Medulla oblongata (tissue), 1 donor: ENCODE results near the gene MGME1.
"Not testable (repeated sequence)": the region's sequence is repeated elsewhere in the genome, so short reads cannot be mapped to it uniquely, and the experiment has no call there.

ENCODE experiments used
- DNase-seq: peaks from one replicate; pipeline ENCODE4 v3.0.0-alpha.2; 2015; ENCODE audit errors: extremely low spot score

The MGME1 gene

DNA sequence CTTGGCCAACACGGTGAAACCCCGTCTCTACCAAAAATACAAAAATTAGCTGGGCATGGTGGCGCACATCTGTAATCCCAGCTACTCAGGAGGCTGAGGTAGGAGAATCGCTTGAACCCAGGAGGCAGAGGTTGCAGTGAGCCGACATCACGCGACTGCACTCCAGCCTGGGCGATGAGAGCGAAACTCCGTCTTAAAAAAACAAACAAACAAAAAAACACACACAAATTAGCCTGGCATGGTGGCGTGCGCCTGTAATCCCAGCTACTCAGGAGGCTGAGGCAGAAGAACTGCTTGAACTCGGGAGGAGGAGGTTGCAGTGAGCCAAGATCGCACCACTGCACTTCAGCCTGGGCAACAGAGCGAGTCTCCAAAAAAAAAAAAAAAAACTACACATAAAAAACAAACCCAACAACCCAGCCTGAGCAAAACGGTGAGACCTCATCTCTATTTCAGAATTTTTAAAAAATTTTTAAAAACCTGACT, 8.4 kb upstream of the MGME1 start:
- not testable (repeated sequence) for DNase-seq

DNA sequence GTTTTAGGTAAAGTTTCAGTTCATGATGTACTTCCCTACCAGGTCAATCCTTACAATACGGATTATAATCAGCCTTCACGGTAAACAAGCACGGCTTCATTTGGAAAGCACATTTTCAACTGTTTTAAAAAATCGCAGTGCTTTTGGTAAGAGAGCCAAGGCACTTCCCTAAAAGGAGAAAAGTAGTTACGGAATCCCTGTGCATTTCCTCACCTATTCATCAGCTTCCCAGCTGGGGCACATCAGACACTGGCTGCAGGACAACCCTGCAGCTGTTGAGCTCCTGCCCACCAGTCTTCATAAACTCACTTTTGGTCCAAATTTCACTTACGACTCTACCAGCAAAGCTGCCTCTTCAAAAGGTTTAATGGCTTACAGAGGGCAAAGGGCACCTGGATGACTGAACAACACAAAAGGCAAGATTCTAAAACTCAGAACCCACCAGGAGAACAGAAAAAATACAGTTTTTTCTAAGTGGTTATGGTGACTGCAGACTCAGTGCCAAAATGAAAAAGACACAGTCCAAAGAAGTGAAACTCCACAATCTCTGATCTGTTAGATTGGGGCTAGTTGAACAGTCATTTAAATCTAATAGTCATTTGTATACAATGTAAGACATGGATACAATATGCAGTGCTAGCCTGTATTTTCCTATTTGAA, 7.8 kb upstream of the MGME1 start:
- DNase-seq: no peak

DNA sequence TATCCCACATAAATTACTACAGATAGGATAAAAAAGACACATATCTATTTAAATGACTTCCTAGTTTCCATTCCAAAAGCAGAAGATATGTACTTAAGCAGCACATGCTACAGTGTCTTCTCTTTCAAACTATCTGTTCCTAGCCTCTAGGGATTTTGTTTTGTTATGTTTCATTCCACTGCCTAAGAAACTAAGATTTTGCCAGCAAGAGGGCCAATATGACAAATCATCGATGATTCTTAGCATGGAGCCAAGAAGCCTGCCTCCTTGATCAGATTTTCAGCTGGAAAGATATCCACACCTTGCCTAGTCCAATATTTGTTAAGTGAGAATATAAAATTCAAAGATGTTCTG, 7.3 kb upstream of the MGME1 start:
- no peak for DNase-seq

DNA sequence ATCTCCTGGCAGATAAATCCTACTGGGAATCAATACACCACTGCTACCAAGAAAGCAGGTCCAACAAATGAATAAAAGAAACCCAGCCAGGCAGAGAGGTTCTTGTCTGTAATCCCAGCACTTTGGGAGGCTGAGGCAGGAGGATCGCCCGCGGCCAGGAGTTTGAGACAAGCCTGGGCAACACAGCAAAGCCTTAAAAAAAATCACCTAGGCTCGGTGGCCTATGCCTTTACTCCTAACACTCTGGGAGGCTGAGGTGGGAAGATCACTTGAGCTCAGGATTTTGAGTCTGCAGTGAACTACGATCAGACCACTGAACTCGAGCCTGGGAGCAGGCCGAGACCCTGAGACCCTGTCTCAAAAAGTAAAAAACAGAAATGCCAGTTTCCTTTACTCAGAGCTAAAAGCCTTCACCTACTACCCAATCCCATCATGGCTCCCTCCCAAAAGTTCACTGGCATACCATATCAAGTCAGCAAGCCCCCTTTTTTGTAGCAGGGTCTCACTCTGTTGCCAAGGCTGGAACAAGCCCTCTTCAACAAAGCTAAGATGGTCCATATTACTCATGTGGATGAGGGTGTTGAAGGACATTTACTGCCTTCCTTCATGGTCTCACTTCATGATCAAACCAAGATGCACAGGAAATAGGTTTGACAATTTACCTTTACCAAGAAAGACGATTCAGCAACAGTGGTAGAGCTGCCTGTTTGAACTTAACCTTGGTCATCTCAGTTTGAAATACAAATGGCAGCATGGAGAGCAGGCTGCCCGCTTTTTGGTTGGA, 5.5 kb upstream of the MGME1 start:
- no peak for DNase-seq

DNA sequence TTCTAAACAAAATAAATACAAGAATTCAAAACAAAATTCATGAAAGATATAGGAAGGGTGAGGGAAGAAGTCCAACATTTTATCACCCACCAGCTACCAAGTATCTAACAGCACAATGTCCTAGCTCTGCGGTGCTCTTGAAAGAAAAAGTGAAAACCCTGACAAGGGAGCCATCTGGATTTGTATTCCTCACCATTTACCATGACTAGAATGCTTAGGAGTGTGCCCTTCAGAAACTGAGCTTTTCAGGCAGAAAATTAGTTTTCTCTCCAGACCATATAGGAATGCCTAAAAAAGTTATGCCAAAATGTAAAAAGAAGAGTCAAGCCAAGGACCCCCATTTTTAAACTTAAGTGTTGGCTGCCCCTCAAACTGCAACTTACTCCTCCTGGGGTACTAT, 4.7 kb upstream of the MGME1 start:
- no peak for DNase-seq

DNA sequence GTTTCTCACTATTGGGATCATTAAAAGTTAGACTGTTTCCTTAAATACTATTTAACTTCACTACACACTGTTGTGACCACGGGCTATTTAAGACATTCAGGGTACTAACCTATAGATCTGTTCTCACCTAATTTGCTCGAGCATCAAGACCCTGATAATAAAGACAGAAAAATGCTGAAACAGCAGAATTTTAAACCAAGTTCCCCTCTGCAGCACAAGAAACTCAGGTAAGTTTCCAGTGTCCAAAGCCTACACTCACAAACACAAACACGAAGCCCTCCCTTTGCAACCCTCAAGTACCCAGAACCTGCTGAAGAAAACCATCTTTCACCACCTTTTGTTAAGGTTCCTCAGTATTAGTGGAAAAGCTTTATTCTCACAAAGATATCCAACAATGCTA, 4.2 kb upstream of the MGME1 start:
- no peak for DNase-seq

DNA sequence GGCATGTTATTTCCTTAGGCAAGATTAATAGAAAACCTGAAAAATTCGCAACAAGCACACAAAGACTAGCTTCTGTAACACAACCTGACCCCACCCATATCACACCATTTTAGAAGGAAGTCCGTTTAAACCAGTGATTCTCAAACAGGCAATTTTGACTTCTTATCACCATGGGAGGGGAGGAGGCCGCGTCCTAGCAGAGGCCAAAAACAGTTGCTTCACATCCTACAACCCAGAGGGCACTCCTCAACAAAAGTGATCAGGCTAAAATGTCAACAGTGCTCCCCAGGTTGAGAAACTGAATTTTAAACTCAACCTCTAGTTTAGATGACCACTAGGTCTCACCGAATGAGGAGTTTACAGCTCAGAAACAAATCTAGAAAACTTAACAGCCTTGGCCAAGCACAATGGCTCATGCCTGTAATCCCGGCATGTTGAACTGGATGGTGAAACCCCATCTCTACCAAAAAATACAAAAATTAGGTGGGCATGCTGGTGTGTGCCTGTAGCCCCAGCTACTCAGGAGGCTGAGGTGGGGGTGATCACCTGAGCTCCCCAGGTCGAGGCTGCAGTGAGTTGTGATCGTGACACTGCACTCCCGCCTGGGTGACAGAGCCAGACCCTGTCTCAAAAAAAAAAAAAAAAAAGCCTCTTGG, 3.6 kb upstream of the MGME1 start:
- DNase-seq: no peak

DNA sequence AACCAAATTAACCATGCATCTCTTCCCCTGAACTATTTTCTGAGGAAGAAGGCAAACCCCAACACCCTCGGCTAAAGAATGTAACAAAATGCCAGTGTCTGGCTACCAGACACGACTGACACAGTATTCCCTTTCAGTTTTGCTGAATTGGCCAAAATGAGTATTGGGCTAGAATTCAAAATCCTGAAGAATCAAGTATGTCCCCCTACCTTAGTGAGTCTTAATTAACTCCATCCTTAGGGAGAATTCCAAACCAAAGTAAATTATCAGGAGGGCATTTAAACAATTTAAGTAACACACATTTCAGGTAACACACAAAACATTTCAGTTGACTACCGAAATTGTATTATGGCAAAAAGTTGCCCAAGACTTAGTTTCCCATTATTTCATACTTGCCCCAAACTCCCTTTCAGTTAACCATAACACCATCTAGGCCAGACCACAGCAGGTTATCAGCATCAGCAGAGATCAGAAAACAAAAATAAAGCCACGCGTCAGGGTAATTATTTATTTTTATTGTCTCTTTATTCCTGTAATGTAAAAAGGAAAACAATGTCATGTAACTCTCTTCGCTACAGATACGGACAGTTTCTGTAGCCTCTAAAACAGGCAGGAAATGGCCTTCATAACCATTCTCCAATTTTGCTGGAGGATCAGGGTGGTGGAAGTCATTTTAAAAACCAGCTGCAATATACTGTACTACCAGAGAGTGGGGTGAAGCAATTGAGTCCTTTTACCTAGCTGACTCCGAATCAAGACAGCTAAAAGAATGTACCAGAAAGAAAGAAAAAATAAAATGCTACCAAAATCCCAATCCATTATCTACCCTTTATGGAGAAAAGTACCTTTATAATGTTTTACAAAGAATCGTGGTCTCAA, 2.1 kb upstream of the MGME1 start:
- DNase-seq: peak; percentile 53

DNA sequence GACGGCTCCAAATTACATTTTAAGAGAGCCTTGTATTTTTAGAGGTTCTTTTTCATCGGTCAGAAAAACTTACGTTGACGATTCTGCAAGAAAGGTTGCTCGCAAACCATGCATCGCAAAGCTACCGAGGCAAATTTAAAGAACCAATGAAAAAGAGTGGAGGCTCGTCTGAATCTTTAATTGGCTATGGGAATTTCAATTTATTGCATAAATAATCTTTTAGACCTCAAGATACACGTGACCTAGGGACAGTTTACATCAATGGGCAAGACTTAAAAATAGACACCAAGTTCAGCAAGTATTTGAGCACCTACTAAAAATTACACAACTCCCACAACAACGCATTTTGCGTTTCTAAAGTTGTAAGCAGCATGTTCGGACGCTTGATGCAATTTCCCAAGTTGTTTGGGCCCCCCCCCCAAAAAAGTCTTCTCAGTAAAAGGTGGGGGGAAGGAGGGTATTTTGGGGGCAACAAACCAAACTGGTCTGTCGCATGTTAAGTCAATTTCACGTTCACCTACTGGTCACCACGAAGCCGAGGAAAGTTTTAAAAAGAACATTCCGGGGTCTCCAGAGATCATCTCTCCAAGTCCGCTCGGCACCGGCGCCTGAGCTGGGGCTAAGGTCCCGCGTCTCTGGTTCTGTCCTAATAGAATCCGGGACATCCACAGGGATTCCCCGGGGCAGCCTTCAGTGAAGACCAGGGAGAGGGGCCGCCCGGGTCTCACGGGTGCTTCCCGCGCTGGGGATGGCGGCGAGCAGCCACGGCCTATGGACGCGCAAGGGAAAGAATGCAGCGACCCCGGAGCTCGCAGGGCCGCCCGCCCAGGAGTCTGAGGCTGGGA, 1.1 kb upstream of the MGME1 start:
- DNase-seq: peak; percentile 48

DNA sequence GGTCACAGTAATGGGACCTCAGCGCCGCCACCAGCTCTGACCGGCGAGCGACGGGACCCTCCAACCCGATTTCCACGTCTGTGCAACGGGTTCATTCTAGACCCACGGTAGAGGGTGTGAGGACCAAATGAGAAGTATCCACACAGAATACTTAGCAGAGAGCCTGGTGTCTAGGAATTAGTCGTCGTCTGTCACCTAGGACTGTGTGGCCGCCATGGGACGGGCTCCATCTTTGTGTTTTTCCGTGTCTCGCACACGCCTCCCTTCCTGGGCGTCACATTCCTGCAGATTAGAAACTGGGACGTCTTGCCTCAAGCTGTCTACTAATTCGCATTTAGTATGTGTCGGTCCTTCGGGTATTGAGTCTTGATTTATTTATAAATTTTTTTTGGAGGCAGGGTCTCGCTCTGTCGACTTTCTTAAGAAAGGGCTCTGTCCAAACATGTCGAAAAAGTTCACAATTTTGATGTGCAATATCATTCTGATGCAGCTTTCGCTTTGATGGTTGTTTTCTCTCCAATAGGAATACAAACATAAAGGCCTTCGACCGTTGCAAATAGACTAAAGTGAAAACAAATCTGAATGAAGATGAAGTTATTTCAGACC, 563 bp downstream of the MGME1 start:
- peak; percentile 68 for DNase-seq

DNA sequence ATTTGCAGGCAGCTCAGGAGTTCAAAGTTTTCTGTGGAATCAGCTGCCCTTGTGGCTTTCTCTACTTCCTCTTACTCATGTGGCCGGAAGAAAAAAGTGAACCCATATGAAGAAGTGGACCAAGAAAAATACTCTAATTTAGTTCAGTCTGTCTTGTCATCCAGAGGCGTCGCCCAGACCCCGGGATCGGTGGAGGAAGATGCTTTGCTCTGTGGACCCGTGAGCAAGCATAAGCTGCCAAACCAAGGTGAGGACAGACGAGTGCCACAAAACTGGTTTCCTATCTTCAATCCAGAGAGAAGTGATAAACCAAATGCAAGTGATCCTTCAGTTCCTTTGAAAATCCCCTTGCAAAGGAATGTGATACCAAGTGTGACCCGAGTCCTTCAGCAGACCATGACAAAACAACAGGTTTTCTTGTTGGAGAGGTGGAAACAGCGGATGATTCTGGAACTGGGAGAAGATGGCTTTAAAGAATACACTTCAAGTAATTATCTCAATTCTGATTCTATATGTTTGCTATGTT, 1.1 kb downstream of the MGME1 start:
- peak; percentile 87 for DNase-seq

DNA sequence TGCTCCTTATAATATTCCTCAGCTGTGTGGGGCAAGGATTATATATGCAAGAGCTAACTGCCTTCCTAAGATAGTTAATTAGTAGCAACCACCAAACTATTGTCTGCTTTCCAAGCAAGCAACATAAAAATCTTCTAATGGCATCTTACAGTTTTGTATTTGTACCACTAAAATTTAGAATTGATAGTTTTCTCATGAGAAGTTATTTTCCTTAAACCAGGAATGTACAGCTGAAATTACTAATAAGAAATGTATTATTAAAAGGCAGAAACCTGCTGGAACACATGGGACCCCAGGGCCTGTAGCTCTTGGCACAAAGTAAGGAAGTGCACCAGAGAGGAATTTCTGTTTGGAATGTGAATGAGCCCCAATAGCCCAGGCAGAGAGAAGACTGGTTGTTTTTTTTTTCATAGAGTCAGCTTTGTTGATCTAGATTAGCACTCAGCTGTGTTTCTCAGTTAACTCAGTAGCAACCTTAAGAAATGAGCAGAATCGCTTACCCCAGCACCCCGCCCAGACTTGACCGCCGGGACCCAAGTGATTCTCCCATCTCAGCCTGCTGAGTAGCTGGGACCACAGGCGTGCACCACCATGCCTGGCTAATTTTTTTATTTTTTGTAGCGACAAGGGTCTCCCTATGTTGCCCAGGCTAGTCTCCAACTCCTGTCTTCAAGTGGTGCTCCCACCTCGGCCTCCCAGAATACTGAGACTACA, 2.6 kb downstream of the MGME1 start:
- peak; percentile 27 for DNase-seq

DNA sequence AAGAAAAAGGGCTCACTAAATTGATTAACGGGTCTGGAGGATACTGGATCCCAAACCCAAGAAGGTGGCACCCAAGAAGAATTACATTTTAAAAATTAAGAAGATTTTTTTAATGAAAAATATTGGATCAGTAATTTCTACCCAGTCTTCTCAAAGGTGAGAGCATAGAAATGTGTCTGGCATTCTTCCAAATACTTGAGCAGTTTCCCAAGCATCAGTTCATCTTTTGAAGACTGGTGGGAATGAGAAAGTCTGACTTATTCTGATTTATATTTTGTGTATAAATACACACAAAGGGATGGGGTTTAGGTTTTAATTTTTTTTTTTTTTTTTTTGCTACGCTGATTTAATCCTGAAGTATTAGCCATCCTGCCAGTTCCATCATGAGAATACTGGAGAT, 3.3 kb downstream of the MGME1 start:
- peak; percentile 10 for DNase-seq

DNA sequence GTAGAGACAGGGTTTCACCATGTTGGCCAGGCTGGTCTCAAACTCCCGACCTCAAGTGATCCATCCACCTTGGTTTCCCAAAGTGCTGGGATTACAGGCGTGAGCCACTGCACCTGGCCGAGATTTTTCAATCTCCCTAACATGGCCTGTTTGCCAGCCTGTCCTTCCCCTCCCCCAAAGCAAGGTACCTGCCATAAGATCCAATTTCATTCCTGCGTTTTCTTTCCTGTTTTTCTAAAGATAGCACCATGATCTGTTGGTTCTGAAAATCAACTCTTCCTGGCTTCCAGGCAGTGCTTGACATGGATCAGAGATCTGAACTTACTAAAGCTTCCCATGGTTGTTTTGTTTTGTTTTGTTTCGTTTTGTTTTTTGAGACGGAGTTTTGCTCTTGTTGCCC, 7.5 kb downstream of the MGME1 start:
- DNase-seq: no peak

DNA sequence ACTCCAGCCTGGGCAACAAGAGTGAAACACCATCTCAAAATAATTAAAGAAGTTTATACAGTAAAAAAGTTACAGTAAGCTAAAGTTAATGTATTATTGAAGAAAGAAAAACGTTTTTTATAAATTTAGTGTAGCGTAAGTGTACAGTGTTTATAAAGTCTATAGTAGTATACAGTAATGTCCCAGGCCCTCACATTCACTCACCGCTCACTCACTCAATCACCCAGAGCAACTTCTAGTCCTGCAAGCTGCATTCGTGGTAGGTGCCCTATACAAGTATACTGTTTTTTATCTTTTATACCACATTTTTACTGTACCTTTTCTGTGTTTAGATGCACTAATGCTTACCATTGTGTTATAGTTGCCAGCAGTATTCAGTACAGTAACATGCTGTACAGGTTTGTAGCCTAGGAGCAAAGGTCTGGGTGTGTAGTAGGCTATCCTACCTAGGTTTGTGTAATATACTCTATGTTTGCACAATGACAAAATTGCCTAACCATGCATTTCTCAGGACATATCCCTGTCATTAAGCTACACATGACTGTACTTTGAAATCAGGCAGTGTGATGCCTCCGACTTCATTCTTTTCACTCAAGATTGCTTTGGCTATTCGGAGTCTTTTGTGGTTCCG, 16.7 kb downstream of the MGME1 start:
- DNase-seq: no peak

DNA sequence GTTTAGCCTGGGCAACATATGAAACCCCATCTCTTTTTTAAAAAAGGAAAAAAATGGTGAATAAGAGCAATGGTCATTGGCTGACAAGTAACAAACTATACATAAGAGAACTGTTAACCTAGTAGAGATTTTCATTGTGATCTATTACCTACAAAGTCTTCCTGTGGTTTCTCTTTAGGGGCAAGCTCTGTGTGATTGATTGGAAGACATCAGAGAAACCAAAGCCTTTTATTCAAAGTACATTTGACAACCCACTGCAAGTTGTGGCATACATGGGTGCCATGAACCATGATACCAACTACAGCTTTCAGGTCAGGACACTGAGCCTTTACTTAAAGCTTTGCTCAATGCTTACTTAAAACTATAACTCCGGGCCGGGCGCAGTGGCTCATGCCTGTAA, 19.2 kb downstream of the MGME1 start:
- DNase-seq: no peak

DNA sequence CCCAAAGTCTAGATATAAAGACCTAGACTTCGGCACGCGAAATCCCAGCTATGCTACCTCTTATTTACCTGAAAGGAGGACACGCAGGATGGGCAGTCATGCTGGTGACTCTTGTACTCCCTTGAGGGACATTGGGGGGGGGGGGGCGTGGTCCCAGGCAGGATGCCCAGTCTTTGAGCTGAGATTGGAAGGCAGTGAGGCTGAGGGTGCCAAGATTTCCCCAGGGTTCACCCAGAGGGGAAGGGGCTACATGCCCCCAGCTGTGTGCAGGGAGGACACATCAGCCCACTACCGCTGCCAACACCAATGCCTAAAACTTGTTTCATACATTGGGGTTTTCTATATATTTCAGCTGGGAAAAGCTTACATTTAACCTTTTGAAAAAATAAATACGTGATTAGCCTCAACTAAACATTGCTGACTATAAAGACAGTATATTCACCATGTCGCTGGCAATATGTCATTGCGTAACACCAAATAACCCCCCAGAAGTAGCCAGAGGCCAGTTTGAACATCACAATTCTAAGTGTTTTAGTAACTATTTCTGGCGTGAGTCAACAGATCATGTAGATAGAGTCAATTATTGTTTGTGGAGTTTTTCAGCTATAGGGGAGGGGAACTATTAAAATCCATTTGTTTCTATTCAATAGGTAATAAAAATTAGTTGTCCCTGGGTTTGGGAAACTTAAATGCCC, 21.6 kb downstream of the MGME1 start:
- DNase-seq: no peak

DNA sequence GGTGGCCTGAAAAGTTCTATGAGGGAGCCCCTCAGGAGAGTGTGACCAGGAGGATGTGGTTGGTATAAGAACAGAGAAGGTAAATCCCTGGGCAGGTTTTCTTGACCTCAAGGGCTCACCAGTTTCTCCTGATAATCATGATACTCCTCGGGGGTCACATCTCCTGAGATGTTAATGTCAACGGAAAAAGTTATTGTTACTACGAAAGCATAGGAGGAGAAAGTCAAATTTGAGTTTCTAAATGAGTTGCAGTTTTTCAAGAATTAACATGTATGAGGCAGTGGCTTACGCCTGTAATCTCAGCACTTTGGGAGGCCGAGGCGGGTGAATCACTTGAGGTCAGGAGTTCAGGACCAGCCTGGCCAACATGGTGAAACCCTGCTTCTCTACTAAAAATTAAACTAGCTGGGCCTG, 23.4 kb downstream of the MGME1 start:
- no peak for DNase-seq
